ENCODE results near the gene CIDEC.

- TF ChIP-seq CTCF (IDR thresholded peaks at IDR 0.05), result no peak
- no peak for TF ChIP-seq POLR2A (IDR thresholded peaks at IDR 0.05)
These were observed 59.1 kb downstream of the CIDEC start for GRCh38 chr3:9820946-9821345.
